Putamen (tissue), 1 donor: Measurements from ENCODE around the gene IVD.
A peak's percentile ranks its signal among the peaks of the same experiment; 100 is the strongest.

Experiments used
- DNase-seq: peaks from one replicate; pipeline ENCODE4 v3.0.0-alpha.2; 2016; ENCODE audit warnings: low spot score

Gene IVD

DNA sequence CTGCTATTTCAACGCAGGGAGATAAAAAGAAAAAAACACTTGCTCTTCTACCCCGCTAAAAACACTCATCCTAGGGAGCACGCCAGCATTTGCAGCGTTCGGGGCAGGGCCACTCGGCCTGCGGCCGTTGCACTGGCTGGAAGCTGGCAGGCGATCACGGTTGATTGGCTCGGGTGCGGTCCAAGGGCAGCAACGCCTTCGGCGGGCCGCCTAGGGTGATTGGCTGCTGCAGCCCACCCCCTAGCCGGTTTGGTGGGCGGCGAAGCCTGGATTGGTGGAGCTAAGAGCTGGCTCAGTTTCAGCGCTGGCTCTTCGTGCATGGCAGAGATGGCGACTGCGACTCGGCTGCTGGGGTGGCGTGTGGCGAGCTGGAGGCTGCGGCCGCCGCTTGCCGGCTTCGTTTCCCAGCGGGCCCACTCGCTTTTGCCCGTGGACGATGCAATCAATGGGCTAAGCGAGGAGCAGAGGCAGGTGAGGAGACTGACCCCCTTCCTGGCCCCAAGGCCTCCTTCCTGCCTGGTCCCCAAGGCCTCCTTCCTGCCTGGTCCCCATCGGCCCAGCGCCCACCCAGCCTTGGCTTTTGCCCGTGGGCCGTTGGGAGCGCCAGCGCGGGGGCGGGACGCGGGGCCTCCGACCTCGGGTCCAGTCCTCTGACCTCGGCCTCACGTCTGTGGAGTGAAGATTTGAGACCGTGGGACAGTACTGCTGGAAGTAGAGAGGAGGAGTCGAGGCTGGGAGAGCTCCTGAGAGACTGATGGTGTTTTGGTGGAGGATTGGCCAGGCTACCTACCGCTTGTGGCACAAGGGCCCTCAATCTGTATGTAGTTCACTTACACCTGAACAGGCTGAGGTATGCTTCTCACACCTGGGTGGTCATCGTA lies at the start of gene IVD:
Gene IVD (plus strand): TSS at position 295 of the 881 bp plus-strand sequence. CDS start 33 bp downstream, at position 328.
- peak; percentile 98 for DNase-seq

DNA sequence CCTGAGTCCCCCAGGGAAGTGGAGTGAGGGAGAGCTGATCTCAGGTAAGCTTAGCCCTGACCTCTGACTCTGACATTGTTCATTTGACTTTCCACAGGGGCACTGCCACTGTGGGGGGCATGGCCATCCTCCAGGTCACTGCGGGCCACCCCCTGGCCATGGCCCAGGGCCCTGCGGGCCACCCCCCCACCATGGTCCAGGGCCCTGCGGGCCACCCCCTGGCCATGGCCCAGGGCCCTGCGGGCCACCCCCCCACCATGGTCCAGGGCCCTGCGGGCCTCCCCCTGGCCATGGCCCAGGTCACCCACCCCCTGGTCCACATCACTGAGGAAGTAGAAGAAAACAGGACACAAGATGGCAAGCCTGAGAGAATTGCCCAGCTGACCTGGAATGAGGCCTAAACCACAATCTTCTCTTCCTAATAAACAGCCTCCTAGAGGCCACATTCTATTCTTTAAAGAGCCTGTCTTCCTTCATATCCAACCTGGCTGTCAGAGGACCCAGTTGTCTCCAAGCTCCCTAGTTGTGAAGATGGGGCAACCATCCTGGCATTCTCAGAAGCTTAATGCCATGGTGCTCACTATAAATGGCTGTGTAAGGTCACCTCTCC lies 49.5 kb upstream of the IVD start:
- DNase-seq: no peak

DNA sequence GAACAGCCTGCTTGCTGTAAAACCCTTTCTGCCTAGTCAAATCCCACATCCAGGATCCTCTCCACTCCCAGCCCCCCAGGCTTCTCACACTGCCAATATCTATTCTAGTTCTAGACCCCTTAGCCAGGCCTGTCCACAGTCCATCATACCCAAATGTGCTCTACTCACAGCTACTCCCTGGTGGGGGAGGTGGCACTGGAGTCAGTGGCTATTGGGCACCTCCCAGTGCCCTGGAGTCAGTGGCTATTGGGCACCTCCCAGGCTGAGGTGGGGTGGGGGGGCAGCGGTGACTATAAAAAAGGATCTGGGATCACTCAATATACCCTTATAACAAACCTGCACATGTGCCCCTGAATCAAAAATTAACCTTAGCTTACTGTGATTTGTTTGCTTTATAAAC lies 48.3 kb upstream of the IVD start:
- no peak for DNase-seq

DNA sequence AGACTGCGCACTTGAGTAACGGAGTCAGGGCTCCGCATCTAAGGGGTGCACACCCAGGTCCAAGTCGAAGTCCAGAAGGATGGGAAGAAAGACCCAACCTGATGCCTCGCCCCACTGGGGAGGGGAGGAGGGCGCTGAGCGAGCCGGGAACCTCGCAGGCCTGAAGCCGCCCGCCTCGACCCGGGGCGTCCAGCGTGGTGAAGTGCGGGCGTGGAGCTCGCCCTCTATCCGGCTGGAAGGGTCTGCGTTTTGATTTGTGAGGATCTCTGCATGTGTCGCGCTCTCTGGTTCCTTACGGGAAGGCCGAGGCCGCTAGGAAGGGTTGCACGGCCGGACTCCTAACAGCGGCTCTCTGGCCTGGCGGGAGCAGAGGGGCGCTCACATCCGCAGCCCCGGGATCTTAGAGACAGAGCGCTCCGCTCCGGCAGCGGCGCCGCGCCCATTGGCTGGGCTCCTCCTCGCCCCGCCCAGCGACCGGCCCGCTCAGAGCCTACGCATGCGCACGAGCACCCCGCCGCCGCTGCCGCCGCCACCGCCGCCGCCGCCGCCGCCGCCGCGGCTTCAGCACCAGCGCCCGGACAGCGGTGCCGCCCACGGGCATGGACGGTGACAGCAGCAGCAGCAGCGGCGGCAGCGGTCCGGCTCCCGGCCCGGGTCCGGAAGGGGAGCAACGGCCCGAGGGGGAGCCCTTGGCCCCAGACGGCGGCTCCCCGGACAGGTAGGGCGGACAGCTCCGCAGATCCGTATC lies 47.7 kb upstream of the IVD start, which contains the start of gene DISP2:
Gene DISP2 (plus strand): TSS at position 497 of the 748 bp plus-strand sequence. CDS start 103 bp downstream, at position 600.
- DNase-seq: peak; percentile 87

DNA sequence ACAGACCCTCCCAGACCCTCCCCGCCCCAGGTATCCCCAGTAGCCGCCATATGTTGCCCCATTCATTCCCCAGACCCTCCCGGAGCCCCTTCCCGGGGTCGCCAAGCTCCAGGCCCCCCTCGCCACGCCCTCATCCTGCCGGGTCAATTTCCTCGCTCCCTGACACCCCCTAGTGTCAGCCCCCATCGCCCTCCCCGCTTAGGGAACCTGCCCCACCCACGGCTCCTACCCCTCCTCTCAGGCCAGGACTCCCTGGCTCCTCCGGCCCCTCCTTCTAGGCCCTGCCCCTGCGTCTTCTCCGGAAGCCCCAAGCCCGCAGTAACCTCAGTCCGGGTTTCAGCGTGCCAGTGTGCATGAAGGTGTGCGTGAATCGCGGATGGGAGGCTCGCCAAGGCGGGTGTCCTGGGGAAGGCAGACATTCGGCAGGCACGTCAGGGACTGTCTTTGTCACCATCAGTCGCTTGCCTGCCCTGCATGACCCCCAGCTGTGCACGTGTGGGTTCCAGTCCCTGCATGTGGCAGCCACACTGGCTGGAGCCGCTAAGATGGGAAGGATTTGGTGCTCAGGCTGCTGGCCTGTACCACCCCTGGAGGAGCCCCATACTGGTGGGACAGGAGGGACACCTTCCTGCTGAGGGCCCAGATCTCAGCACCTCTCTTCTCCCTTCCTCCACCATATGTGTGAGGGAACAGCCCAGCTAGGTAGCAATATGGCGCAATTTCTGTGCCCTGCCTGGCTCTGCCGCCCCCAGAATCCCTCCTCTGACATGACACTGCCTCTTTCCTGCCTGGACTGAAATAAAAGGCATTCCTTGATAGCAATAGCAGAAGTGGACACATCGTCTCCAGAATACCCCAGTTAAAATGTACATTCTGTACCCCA lies 46.9 kb upstream of the IVD start:
- DNase-seq: no peak

DNA sequence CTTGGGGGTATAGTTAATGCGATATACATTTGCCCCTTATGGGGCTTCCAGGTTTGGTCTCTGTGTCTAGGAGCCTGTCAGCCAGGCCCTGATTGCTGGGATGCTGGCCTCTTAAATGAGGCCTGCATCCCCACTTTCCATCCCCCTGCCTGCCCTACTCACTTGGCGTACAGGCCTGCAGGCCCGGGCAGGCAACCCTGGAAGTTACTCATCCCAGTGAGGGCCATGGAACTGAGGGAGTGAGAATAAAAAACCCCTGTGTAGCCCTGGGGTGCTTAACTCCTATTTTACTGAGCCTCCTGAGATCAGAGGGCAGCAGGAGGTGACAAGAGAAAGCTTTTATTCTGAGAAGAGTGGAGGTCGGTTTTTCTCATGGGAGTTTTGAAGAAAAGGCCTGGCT lies 45.6 kb upstream of the IVD start:
- DNase-seq: no peak

DNA sequence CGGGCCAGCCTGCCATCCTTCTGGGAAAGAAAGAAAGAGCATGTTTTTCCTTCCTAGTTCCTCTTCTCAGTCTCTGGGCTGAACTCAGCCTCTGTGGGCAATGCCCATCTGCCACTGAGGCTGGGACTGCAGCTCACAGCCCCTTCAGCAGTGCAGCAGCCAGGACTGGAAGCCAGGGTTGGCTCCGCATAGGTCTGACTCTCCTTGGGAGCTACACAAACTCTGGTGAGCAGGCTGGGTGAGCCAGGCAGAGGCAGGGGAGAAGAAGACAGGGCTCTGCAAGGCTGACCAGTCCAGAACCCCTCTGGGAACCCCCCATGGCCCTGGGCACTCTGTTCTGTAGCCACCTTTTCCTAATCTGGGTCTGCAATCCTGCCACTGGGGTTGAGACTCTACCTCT lies 44.0 kb upstream of the IVD start:
- DNase-seq: no peak

DNA sequence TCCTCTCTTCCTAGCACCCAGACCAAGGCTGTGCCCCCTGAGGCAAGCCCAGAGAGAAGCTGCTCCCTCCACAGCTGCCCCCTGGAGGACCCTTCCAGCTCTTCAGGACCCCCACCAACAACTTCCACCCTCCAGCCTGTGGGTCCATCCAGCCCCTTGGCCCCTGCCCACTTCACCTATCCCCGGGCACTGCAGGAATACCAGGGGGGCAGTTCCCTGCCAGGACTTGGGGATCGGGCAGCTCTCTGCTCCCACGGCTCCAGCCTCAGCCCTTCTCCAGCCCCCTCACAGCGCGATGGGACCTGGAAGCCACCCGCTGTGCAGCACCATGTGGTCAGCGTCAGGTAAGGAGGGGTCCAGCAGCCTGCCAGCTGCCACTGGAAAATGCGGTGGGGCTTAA lies 42.0 kb upstream of the IVD start:
- DNase-seq: no peak

DNA sequence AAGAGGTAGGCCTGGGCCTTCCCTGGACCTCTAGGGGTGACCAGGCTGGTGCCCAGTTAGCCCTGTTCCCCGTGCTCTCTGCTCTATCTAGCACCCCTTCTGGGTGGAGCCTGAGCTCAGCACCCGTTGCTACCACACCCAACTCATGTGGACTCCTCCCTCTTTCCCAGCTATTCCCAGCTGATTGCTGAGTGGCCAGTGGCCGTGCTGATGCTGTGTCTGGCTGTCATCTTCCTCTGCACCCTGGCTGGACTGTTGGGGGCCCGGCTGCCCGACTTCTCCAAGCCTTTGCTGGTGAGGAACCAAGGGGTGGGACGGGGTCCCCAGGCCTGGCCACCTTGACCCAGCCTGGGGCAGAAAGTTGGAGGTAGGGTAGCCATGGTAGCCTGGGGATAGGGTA lies 41.3 kb upstream of the IVD start:
- DNase-seq: no peak

DNA sequence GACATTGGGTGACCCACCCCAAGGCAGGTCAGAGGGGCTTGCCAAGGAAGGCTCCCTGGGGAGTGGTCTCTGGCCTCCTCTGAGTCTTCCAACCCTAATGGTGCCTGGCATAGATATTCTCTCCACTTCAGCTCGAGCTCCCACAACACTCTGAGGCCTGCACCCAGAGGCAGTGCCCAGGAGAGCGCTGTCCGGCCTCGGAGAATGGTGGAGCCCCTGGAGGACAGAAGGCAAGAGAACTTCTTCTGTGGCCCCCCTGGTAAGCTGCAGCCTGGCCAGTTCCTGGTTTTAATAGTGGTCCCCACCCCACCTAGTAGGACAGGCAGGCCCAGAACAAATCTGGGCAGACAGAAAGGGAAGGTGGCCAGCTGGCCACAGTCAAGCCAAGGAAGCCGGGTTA lies 40.6 kb upstream of the IVD start:
- no peak for DNase-seq

DNA sequence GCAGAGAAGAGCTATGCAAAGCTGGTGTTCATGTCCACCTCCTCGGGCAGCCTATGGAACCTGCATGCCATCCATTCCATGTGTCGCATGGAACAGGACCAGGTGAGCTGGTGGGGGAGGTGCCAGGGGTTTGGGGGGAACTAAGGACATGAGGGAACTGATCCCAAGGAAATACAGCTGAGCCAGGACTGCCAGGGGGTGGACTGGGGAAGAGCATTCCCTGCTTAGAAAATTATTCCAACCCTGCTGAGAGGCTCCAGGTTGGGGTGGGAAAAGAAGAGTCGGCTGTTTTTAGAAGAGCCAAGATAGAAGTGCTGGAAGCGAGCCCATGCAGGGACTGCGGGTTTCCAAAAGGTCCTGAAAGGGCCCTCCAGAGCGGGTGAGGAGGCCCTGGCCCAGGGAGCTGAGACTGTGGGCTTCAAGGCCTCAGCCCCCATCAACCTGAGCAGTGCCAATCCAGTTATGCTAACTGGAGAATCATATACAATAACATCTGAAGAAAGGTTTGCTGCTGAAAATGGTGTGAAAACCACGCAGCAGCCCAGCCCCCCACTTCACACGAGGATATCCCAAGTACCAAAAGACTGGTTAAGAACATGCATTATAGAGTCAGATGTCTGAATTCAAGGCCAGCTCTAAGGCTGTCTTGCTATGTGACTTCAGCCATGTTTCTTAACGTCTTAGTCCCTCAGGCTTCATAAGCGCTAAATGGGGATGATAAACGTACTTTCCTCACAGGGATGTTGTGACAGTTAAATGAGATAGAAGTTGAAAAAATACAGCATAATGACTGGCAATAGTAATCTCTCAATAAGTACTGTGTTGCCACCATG lies 39.8 kb upstream of the IVD start:
- no peak for DNase-seq

DNA sequence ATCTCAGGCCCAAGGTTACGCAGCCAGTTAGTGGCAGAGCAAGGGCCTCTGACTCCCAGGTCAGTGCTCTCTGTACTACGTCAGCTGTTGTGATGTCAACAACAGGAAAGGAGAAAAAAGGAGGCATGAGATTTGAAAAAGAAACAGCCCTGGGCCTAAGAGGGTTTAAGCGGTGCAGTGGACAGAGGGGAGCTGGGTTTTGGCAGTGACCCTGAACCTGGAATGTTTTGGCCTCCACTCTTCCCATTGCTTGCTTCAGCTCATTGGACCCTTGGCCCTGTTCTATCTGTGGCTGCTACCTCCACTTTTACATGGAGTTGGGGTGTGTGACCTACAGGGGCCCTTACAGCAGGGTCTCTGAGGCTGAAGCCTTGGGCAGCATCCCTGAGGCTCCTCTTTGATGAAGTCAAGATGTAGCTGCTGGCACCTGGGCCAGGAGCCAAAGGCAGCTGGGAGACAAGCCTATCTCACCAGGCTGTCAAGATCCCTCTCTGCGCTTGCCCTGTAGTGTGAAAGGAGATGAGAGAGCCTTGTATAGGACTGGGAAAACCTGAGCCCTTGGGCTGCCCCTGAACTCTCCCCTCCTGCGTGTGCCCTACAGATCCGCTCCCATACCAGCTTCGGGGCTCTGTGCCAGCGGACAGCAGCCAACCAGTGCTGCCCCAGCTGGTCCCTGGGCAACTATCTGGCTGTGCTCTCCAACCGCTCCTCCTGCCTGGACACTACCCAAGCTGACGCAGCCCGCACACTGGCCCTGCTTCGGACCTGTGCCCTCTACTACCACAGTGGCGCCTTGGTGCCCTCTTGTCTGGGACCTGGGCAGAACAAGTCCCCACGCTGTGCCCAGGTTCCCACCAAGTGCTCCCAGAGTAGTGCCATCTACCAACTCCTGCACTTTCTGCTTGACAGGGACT lies 38.9 kb upstream of the IVD start:
- peak; percentile 62 for DNase-seq

DNA sequence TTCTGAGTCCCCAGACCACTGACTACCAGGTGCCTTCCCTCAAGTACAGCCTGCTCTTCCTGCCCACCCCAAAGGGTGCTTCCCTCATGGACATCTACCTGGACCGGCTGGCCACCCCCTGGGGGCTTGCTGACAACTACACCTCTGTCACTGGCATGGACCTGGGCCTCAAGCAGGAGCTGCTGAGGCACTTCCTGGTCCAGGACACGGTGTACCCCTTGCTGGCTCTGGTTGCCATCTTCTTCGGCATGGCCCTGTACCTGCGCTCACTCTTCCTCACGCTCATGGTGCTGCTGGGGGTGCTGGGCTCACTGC lies 38.3 kb upstream of the IVD start:
- DNase-seq: no peak

DNA sequence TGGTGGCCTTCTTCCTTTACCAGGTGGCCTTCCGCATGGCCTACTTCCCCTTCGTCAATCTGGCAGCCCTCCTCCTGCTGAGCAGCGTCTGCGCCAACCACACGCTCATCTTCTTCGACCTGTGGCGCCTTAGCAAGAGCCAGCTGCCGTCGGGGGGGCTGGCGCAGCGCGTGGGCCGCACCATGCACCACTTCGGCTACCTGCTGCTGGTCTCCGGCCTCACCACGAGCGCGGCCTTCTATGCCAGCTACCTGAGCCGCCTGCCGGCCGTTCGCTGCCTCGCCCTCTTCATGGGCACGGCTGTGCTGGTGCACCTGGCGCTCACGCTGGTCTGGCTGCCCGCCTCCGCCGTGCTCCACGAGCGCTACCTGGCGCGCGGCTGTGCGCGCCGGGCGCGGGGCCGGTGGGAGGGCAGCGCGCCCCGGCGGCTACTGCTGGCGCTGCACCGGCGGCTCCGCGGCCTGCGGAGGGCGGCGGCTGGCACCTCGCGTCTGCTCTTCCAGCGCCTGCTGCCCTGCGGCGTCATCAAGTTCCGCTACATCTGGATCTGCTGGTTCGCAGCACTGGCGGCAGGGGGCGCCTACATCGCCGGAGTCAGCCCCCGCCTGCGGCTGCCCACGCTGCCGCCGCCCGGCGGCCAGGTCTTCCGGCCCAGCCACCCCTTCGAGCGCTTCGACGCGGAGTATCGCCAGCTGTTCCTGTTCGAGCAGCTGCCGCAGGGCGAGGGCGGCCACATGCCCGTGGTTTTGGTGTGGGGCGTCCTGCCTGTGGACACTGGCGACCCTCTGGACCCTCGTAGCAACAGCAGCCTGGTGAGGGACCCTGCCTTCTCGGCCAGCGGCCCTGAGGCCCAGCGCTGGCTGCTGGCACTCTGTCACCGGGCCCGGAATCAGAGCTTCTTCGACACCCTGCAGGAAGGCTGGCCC lies 37.6 kb upstream of the IVD start:
- DNase-seq: peak; percentile 65

DNA sequence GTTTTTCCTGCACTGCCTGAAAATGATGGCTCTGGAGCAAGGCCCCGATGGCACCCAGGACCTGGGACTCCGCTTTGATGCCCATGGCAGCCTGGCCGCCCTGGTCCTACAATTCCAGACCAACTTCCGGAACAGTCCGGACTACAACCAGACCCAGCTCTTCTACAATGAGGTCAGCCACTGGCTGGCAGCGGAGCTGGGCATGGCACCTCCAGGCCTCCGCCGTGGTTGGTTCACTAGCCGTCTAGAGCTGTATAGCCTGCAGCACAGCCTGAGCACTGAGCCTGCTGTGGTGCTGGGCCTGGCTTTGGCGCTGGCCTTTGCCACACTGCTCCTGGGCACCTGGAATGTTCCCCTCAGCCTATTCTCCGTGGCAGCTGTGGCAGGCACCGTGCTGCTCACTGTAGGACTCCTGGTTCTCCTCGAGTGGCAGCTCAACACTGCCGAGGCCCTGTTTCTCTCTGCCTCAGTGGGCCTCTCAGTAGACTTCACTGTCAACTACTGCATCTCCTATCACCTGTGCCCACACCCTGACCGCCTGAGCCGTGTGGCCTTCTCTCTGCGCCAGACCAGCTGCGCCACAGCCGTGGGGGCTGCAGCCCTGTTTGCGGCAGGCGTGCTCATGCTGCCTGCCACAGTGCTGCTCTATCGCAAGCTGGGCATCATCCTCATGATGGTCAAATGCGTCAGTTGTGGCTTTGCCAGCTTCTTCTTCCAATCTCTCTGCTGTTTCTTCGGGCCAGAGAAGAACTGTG lies 36.7 kb upstream of the IVD start:
- DNase-seq: no peak

DNA sequence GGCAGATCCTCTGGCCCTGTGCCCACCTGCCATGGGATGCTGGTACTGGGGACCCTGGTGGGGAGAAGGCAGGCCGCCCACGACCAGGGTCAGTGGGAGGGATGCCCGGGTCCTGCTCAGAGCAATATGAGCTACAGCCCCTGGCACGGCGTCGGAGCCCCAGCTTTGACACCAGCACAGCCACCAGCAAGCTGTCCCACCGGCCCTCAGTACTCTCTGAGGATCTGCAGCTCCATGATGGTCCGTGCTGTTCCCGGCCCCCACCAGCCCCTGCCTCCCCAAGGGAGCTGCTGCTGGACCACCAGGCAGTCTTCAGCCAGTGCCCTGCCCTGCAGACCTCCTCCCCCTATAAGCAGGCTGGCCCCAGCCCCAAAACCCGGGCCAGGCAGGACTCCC lies 36.1 kb upstream of the IVD start:
- DNase-seq: no peak

DNA sequence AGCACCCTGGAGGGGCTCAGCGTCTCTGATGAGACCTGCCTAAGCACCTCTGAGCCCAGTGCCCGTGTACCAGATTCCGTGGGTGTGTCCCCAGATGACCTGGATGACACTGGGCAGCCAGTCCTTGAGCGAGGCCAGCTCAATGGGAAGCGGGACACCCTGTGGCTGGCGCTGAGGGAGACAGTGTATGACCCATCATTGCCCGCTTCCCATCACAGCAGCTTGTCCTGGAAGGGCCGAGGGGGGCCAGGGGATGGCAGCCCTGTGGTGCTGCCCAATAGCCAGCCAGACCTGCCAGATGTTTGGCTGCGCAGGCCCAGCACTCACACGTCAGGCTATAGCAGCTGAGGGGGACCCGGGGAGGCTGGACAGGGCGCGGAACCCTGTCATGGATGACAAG lies 35.6 kb upstream of the IVD start:
- no peak for DNase-seq

DNA sequence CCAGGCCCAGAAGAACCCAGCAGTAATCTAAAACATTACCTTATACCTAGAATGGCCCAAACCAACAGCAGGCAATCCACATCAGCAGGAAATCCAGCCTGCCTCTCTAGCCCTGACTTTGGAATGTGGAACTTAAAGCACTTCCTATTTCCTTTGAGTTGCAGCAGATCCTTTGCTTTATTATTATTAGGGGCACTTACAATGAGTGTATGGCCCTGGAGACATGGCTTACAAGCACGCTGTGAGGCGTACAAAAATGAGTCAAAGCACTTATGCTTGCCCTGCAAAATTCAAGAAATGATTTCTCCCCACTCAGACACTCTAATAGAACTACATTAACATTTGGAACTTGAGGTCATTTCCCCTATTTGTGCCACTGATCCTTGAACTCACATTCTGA lies 32.6 kb upstream of the IVD start:
- no peak for DNase-seq
